ENCODE results near the gene LHFPL2. TPM values are rescaled to one million over a fixed set of nuclear protein-coding genes. Genes with fewer than 3 reads are reported as not detected.

The LHFPL2 gene
- total and polyA plus RNA-seq, 5 experiments from 2014 or later, result 0.15 to 1.8 (median 0.56) TPM

DNA sequence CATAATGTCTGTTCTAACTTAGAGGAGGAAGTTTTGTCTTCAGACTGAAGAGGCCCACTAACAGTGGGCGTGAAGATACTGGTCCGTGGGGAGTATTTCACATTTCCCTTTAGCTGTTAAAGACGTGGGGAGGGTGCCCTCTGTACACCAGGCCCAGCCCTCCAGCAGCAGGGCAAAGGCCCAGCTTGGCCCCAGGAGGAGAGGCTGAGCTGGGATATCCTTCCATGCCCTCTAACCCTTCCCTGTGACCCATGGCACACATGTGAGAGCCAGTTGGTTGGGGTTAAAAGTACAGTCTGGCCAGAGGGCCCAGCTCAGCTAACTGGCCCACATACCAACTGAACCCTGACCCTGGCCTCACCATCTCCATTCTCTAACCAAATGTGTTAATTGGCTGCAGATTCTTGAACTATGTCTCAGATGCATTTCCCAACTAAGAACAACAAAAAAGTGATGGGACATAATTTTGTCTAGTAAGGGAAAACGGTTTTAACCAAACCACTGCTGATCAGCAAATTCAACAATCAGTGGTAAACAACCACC, 74.4 kb downstream of the LHFPL2 start:
- Mint-ChIP-seq H3K4me3 (no peak overlapping the region), H3K4me1 (peaks cover 0 to 20% (median under 1%) of the 10 kb centered on the region in 4 donors), H3K36me3 (no peaks in the 10 kb centered on the region), H3K27ac (no peak overlapping the region), H3K9me3 (peaks cover 0 to 6% (median 0%) of the 10 kb centered on the region in 9 donors), H3K27me3 (peaks cover 0 to 7% (median 0%) of the 10 kb centered on the region in 5 donors)
- POLR2A ChIA-PET, result no interaction called here
- ATAC-seq (no peak), DNase-seq (no peak)

DNA sequence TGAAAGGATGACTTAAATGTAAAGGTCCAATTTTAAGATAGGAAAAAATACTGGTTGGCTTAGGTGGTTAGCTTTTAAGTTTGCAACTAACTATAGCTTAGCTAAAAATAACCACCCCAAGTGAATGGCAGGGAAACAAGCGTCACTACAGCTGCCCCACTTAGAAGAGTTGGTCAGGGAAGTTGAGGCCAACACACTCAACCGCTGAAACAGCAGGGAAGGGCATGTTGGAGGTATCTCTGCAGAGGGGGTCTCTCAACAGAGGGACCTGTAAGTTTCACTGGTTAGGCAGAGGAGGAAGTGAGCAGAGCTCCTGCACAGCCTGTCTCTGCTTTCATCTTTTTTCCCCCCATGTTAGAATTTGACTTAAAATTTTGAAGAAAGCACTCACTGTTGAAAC, 75.3 kb downstream of the LHFPL2 start:
- Mint-ChIP-seq H3K9me3 (no peaks in the 10 kb centered on the region), H3K4me1 (peaks cover 0 to 21% (median under 1%) of the 10 kb centered on the region in 4 donors), H3K4me3 (no peak overlapping the region), H3K36me3 (no peaks in the 10 kb centered on the region), H3K27ac (no peak overlapping the region), H3K27me3 (peaks cover 0 to 7% (median 0%) of the 10 kb centered on the region in 5 donors)
- ATAC-seq (no peak), DNase-seq (no peak)
- POLR2A ChIA-PET, result no interaction called here

DNA sequence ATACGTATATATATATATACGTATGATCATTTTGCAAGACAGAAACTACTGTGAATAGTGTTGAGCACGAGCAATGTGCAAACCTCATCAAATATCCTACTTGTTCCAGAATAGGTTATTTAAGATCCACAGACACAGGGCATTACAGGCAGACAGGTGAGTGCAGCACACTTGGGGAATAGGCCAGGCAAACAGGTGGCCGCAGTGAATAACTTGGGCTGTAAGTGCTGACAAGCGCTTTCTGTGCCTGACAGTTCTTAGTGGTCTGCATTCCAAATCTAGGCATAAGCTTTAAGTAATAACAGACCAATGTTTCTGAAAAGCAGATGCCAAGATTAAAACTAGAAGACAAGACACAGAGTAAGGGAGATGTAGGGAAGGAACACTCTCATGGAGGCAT, 77.9 kb downstream of the LHFPL2 start:
- POLR2A ChIA-PET, result no interaction called here
- Mint-ChIP-seq H3K27ac (no peak overlapping the region), H3K4me3 (no peak overlapping the region), H3K36me3 (no peaks in the 10 kb centered on the region), H3K27me3 (peaks cover 0 to 7% (median 0%) of the 10 kb centered on the region in 5 donors), H3K4me1 (peaks cover 0 to 23% (median under 1%) of the 10 kb centered on the region in 4 donors), H3K9me3 (peaks cover 0 to 2% (median 0%) of the 10 kb centered on the region in 9 donors)
- DNase-seq (no peak), ATAC-seq (no peak)

DNA sequence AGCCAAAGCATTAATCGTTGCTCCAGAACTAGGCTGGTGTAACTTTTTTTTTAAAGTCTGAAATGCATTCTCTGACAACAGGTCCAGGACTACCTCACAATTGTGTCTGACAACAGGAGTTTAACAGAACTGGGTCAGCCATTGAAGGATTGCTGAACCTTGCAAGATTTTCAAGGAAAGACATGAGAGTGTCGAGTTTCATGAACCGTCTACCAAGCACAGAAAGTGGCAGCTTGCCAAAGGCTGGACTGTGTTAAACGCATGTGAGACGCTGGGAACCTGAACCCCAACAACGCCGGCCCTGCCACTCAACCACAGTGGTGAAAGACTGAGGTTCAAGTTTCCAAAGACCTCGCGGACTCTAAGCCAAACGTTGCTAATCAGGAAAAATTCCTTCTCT, 79.1 kb downstream of the LHFPL2 start:
- Mint-ChIP-seq H3K4me1 (peaks cover 0 to 20% (median under 1%) of the 10 kb centered on the region in 4 donors), H3K27ac (no peak overlapping the region)
- no peak for ATAC-seq

DNA sequence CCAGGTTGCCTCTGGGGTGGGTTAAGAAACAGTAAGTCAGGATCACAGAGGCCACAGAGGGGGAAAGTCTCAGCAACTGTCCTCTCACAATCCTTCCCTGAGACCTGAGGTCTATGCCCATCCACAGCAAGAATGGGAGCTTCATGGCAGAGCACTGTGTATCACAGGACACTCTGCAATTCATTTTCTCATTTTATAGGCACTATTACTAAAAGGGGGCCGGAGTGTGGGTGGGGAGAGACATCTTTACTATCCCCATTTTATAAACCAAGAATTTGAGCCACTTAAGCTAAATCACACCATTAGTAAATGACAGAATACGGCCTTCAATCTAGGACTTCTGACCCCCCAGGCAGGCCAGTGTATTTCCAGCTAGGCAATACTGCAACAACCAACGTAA, 79.9 kb downstream of the LHFPL2 start:
- H3K4me1 Mint-ChIP-seq, result peaks cover 0 to 14% (median under 1%) of the 10 kb centered on the region in 4 donors
- no peak overlapping the region for H3K27ac Mint-ChIP-seq
- peaks cover 0 to 7% (median 0%) of the 10 kb centered on the region in 5 donors for H3K27me3 Mint-ChIP-seq
- H3K4me3 Mint-ChIP-seq, result no peak overlapping the region
- no peaks in the 10 kb centered on the region for H3K36me3 Mint-ChIP-seq
- ATAC-seq (no peak), DNase-seq (no peak)
- H3K9me3 Mint-ChIP-seq, result peaks cover 0 to 5% (median 0%) of the 10 kb centered on the region in 9 donors
- POLR2A ChIA-PET, result no interaction called here

More for the DNA sequence above, 79.1 kb downstream of the LHFPL2 start:
- no peak for DNase-seq
- Mint-ChIP-seq H3K9me3 (peaks cover 0 to 5% (median 0%) of the 10 kb centered on the region in 9 donors), H3K36me3 (no peaks in the 10 kb centered on the region), H3K27me3 (peaks cover 0 to 7% (median 0%) of the 10 kb centered on the region in 5 donors), H3K4me3 (no peak overlapping the region)
- POLR2A ChIA-PET, result no interaction called here

DNA sequence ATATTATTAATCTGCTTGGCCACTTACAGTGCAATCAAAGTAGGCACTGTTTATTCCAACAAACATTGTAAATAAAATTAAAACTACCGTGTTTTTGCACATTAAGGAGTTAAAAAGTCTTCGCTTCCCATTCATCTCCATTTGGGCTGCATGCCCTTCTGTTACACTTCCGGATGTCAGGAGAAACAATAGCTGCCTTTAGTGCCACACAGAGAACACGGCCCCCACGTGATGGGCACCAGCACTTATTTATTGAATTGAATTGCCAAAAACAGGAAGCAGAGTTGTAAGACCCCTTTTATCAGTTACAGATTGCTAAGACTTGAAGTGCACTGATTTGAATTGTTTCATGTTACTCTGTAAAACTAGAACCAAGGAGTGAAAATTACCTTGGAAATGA, 80.4 kb downstream of the LHFPL2 start:
- H3K27me3 Mint-ChIP-seq, result peaks cover 0 to 7% (median 0%) of the 10 kb centered on the region in 5 donors
- no peaks in the 10 kb centered on the region for H3K36me3 Mint-ChIP-seq
- ATAC-seq, result no peak
- H3K4me3 Mint-ChIP-seq, result no peak overlapping the region
- peaks cover 0 to 10% (median under 1%) of the 10 kb centered on the region in 4 donors for H3K4me1 Mint-ChIP-seq
- DNase-seq, result no peak
- H3K9me3 Mint-ChIP-seq, result peaks cover 0 to 5% (median 0%) of the 10 kb centered on the region in 9 donors
- POLR2A ChIA-PET, result no interaction called here
- H3K27ac Mint-ChIP-seq, result no peak overlapping the region

DNA sequence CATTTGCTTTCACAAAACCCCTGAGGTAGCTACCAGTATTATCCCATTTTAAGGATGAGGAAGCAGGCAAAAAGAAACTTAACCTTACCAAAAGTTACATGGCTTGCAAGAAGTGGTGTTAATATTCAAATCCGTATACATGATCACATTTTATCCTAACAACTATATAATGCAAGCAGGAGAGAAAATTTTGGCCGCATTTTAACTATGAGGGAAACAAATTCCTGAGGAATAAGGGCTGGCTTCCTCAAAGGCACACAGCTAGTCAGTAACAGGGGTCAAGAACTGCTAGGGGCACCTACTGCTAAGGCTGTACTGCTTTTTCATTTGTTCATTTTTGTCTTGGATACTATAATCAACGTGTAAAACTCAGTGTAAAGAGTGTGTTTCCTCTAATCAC, 81.0 kb downstream of the LHFPL2 start:
- POLR2A ChIA-PET, result no interaction called here
- H3K27me3 Mint-ChIP-seq, result peaks cover 0 to 7% (median 3%) of the 10 kb centered on the region in 5 donors
- no peak overlapping the region for H3K27ac Mint-ChIP-seq
- no peaks in the 10 kb centered on the region for H3K36me3 Mint-ChIP-seq
- peaks cover 0 to 5% (median 0%) of the 10 kb centered on the region in 9 donors for H3K9me3 Mint-ChIP-seq
- H3K4me1 Mint-ChIP-seq, result peaks cover 0 to 4% (median 0%) of the 10 kb centered on the region in 4 donors
- H3K4me3 Mint-ChIP-seq, result no peak overlapping the region
- DNase-seq (no peak), ATAC-seq (no peak)

DNA sequence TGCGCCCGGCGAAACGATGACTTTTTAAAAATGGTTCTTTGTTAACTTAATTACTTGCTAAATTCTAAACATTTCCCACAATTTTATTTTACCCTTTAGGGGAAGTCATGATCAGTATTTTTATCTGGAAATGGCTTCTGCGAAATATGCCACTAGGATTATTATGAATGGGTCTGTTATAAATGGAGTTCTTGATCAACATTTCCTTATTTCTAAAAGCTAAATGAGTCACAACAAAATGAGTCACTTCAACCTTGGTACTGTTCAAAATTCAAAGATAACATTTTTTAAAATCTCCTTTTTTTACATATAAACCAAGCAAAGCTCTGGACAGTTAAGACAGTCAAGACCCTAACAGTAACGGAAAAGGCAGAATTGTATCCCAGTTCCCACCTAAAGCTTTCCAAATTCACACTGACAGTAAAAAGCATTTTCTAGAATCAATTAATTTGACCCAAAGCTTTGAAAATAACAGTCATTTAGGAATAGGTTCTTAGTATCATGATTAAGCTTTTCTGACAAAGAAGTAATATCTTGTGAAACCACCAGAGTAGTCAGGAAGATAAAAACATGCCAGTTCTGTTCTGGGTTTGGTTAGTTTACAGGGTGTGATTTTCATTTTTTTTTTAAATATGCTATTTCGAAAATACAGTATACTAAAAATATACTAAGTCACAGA, 81.7 kb downstream of the LHFPL2 start:
- no peak overlapping the region for H3K27ac Mint-ChIP-seq
- peaks cover 0 to 3% (median 0%) of the 10 kb centered on the region in 4 donors for H3K4me1 Mint-ChIP-seq
- DNase-seq (no peak), ATAC-seq (no peak)
- no peaks in the 10 kb centered on the region for H3K36me3 Mint-ChIP-seq
- H3K9me3 Mint-ChIP-seq, result peaks cover 0 to 5% (median 0%) of the 10 kb centered on the region in 9 donors
- POLR2A ChIA-PET, result no interaction called here
- peaks cover 0 to 7% (median 3%) of the 10 kb centered on the region in 5 donors for H3K27me3 Mint-ChIP-seq
- H3K4me3 Mint-ChIP-seq, result no peak overlapping the region

DNA sequence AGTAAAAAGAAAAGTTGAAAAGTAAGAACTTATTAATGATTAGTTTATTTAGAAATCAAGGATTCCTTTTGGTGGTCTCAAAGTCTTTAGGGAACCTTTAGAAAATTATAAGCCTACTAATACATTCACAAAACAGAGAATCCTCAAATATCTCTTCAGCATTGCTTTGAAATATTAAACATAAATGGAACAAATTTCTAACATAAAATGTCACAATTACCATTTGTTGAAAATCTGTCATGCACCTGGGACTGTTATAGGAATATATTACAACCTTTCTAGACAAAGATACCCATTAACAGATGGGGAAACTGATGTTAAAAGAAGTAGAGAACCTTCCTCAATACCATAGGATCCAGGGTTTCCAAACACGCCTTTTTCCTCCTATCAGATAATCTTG, 83.2 kb downstream of the LHFPL2 start:
- Mint-ChIP-seq H3K4me1 (peaks cover 0 to 3% (median 0%) of the 10 kb centered on the region in 4 donors), H3K27me3 (peaks cover 0 to 6% (median 3%) of the 10 kb centered on the region in 5 donors), H3K4me3 (no peak overlapping the region), H3K27ac (no peak overlapping the region), H3K9me3 (peaks cover 0 to 5% (median 0%) of the 10 kb centered on the region in 9 donors), H3K36me3 (no peaks in the 10 kb centered on the region)
- no peak for DNase-seq
- POLR2A ChIA-PET, result no interaction called here
- no peak for ATAC-seq

DNA sequence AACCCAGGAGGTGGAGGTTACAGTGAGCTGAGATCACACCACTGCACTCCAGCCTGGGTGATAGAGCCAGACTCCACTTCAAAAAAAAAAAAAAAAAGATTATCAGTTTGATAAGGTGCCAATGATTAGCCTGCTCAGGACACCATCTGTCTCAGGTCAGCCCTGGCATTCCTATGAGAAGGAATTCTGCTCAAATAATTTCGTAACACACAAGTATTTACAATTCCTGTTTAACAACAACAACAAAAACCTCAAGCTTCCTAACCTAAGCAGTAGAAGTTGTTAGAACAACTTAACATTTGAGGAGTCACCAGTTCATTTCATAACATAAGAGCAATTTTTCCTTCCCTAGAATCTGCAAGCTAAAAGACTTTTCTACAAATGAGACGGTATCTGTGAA, 85.0 kb downstream of the LHFPL2 start:
- no peak overlapping the region for H3K4me3 Mint-ChIP-seq
- POLR2A ChIA-PET, result no interaction called here
- peaks cover 0 to 3% (median 0%) of the 10 kb centered on the region in 4 donors for H3K4me1 Mint-ChIP-seq
- DNase-seq (no peak), ATAC-seq (no peak)
- H3K36me3 Mint-ChIP-seq, result no peaks in the 10 kb centered on the region
- no peak overlapping the region for H3K27ac Mint-ChIP-seq
- H3K27me3 Mint-ChIP-seq, result peaks cover 3 to 11% (median 8%) of the 10 kb centered on the region in 5 donors
- peaks cover 0 to 5% (median 0%) of the 10 kb centered on the region in 9 donors for H3K9me3 Mint-ChIP-seq

DNA sequence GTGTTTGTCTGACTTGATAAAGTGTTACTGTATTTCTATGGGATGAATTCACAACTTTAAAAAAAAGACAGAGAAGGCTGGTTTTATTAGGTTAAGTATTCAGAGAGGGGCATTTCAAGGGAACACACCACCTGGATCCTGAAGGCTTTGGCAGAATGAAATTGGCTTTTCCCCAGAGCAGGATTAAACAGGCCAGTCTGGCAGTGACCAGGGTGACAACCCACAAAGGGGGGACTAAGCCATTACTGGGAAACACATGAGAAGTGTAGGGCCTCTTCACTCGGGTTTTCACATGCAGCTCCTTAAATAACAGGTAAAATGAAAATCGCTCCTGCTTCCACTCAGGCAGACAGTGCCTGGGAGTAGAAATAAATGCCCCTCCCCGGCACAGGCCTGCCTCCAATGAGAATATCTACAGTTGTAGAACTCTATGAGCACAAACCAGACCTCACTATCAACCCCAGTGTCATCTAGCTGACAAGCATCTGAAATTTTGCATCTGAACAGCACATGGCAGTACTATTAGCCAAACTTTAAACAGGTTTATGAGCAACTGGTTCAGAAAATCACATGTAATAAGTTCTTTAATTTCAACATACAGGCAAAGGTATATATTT, 85.8 kb downstream of the LHFPL2 start:
- Mint-ChIP-seq H3K27me3 (peaks cover 3 to 11% (median 8%) of the 10 kb centered on the region in 5 donors), H3K36me3 (no peaks in the 10 kb centered on the region), H3K9me3 (peaks cover 0 to 5% (median 0%) of the 10 kb centered on the region in 9 donors), H3K4me3 (no peak overlapping the region), H3K27ac (no peak overlapping the region), H3K4me1 (no peaks in the 10 kb centered on the region)
- DNase-seq (no peak), ATAC-seq (no peak)
- POLR2A ChIA-PET, result no interaction called here

DNA sequence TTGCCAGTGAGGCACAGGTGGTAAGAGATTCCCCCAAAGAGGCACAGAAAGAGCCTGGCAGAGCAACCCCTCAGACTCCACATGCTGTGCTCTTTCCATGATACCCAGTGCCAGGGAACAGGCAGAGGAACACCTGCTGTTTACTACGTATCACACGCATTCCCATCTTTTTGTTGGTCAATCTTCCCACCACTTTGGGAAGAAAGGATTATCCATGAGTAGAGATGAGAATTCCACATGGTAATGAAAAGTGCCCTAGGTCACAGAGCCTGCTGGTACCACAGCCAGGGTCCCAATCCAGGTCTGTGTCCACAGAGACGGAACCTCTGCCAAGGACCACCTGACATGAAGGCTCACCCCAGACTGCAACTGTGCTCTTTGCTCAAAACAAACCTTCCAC, 86.6 kb downstream of the LHFPL2 start:
- ATAC-seq (no peak), DNase-seq (no peak)
- no peak overlapping the region for H3K4me3 Mint-ChIP-seq
- no peaks in the 10 kb centered on the region for H3K36me3 Mint-ChIP-seq
- no peak overlapping the region for H3K27ac Mint-ChIP-seq
- no peaks in the 10 kb centered on the region for H3K4me1 Mint-ChIP-seq
- peaks cover 0 to 5% (median 0%) of the 10 kb centered on the region in 9 donors for H3K9me3 Mint-ChIP-seq
- H3K27me3 Mint-ChIP-seq, result peaks cover 3 to 11% (median 8%) of the 10 kb centered on the region in 5 donors
- POLR2A ChIA-PET, result no interaction called here

DNA sequence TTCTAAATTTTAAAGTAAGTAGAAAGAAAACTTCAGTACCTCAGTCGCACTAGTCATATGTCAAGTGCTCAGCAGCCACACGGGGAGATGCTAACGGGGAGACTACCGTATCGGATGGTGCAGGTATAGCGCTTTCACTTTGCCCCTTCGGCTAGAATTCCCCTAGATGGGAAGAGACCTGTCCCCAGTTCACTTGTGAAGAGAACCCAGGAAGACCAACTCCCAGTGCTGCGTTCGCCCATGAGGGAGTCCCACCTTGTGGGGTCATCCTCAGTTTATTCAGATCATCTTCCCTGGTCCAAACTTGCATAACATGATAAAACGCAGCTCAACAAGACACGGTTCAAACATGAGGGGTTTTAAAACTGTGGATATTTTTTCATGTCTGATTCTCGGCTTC, 87.3 kb downstream of the LHFPL2 start:
- no peak for ATAC-seq
- H3K9me3 Mint-ChIP-seq, result peaks cover 0 to 5% (median 0%) of the 10 kb centered on the region in 9 donors

More for the DNA sequence above, 87.3 kb downstream of the LHFPL2 start:
- Mint-ChIP-seq H3K36me3 (no peaks in the 10 kb centered on the region), H3K27ac (no peak overlapping the region), H3K4me3 (no peak overlapping the region), H3K4me1 (no peaks in the 10 kb centered on the region), H3K27me3 (peaks cover 3 to 11% (median 8%) of the 10 kb centered on the region in 5 donors)
- no peak for DNase-seq
- POLR2A ChIA-PET, result no interaction called here
